ENCODE measurements around the gene USP43.

GRCh38 chr17:9635340-9635739 lies 10.0 kb upstream of the USP43 start:
- TF ChIP-seq CTCF (IDR thresholded peaks at IDR 0.05) (no peak), POLR2A (IDR thresholded peaks at IDR 0.05) (no peak), POLR2AphosphoS5 (IDR thresholded peaks at IDR 0.05) (no peak), EP300 (IDR thresholded peaks at IDR 0.05) (no peak)
